AG04449 (cell line): ENCODE results near the gene ATOSA.

Experiments
- CTCF ChIA-PET: fragments of 350-600 bp; formaldehyde crosslinking; extraction: SDS; loops from one replicate; lab custom pipeline; 2021; ENCODE audit warnings: antibody characterized with exemption; lab: Yijun Ruan, JAX
- POLR2A ChIA-PET: fragments of 400-600, 350-600 bp; formaldehyde crosslinking; extraction: SDS; loops from one replicate; lab custom pipeline; 2020; ENCODE audit warnings: antibody characterized with exemption, inconsistent platforms; lab: Yijun Ruan, JAX
- DNase-seq: peaks from one replicate; pipeline ENCODE4 v3.0.0-alpha.2; 2010; ENCODE audit warnings: low read depth, low spot score
- H3K4me3 ChIP-seq: 2 replicates; pipeline ENCODE4 v1.5.1; 2011; ENCODE audit warnings: low read depth, mild to moderate bottlenecking, control low read depth, low read length
- CTCF ChIP-seq: IDR thresholded peaks from one replicate; pipeline ENCODE4 v1.5.1; 2011; ENCODE audit warnings: mild to moderate bottlenecking, moderate library complexity, low read length, control low read depth, inconsistent platforms; ENCODE audit not compliant: insufficient read depth; ENCODE audit errors: missing control alignments

The ATOSA gene

GRCh38 chr15:52661909-52662308 lies 17.3 kb downstream of the ATOSA start:
- no peak for DNase-seq
- CTCF ChIA-PET = interaction anchor here (1.1 to 2.1 kb wide), 4 partner anchors 16 to 73 kb away, joined by 3 to 6 read pairs (median 3); no protein-coding TSS in a partner anchor
- POLR2A ChIA-PET = interaction anchor here (1.0 kb wide), 1 partner anchor 17 kb away, joined by 3 read pairs; no protein-coding TSS in a partner anchor

DNA sequence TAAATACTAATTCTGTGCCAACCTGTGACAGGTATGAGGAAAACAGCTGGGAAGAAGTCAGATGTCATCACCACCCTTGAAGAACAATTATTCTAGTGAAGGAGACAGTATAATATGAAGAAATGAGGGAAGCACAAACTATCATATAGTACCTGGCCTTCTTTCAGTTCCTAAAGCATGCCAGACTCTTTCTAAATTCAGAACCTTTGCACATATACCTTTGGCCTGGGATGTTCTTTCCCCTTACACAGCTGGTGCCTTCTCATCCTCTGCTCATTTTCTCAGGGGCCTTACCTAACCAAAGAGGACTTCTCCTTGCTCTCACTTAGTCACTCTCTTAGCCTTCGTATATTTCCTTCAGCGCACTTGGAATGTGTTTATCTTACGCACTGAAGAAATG lies 19.0 kb downstream of the ATOSA start:
- DNase-seq = no peak
- POLR2A ChIA-PET = no interaction called here
- TF ChIP-seq CTCF = no peak
- H3K4me3 ChIP-seq = no peak overlapping the region
- CTCF ChIA-PET = no interaction called here

More at GRCh38 chr15:52661909-52662308, 17.3 kb downstream of the ATOSA start:
- H3K4me3 ChIP-seq = no peak overlapping the region
- TF ChIP-seq CTCF = no peak

GRCh38 chr15:52658955-52659354 lies 20.2 kb downstream of the ATOSA start:
- ChIA-PET POLR2A (interaction anchor here (0.6 to 1.0 kb wide), 2 partner anchors 16 to 20 kb away, joined by 3 read pairs; partner anchors contain the start of gene ATOSA), CTCF (interaction anchor here (1.6 kb wide), 1 partner anchor 403 kb away, joined by 5 read pairs; no protein-coding TSS in a partner anchor)

GRCh38 chr15:52657338-52657737 lies 21.9 kb downstream of the ATOSA start:
- DNase-seq = peak; percentile 74
- TF ChIP-seq CTCF = no peak
- CTCF ChIA-PET = interaction anchor here (1.3 to 1.6 kb wide), 2 partner anchors 26 to 401 kb away, joined by 3 to 5 read pairs; no protein-coding TSS in a partner anchor
- POLR2A ChIA-PET = no interaction called here
- H3K4me3 ChIP-seq = no peak overlapping the region

More at GRCh38 chr15:52658955-52659354, 20.2 kb downstream of the ATOSA start:
- no peak for DNase-seq
- no peak overlapping the region for H3K4me3 ChIP-seq
- no peak for TF ChIP-seq CTCF

DNA sequence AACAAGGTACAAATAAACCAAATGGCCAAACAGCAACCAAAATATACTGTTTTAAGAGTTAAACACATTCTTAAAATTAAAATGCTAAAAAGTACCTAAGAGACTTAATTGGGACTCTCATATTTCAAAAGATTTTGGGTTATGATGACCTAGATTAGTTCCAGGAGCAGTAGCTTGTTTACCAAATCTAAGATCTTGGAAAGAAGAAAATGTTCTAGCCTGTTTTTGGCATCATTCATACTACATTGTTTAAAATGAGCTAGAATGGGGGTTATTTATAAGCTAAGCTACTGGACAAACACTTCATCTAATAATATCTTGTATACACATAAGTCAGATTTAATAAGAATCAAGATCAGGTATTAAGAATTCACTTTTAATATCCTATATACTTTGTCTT lies 22.8 kb downstream of the ATOSA start:
- ChIA-PET CTCF (interaction anchor here (1.3 kb wide), 1 partner anchor 27 kb away, joined by 3 read pairs; no protein-coding TSS in a partner anchor), POLR2A (no interaction called here)
- DNase-seq = no peak
- no peak for TF ChIP-seq CTCF
- no peak overlapping the region for H3K4me3 ChIP-seq

GRCh38 chr15:52653431-52653964 lies 25.7 kb downstream of the ATOSA start:
- no peak for DNase-seq
- TF ChIP-seq CTCF = no peak
- POLR2A ChIA-PET = no interaction called here
- H3K4me3 ChIP-seq = no peak overlapping the region
- CTCF ChIA-PET = no interaction called here
